GM18502 (cell line): Measurements from ENCODE around the gene C15orf39.
"Not testable (repeated sequence)": the region's sequence is repeated elsewhere in the genome, so short reads cannot be mapped to it uniquely, and the experiment has no call there.

Experiments
- ATAC-seq: cut with Tn5 transposase; IDR thresholded peaks from one replicate; pipeline ENCODE4 v1.9.1; 2021; ENCODE audit warnings: mild to moderate bottlenecking; ENCODE audit not compliant: unreplicated experiment, poor library complexity

The C15orf39 gene

DNA sequence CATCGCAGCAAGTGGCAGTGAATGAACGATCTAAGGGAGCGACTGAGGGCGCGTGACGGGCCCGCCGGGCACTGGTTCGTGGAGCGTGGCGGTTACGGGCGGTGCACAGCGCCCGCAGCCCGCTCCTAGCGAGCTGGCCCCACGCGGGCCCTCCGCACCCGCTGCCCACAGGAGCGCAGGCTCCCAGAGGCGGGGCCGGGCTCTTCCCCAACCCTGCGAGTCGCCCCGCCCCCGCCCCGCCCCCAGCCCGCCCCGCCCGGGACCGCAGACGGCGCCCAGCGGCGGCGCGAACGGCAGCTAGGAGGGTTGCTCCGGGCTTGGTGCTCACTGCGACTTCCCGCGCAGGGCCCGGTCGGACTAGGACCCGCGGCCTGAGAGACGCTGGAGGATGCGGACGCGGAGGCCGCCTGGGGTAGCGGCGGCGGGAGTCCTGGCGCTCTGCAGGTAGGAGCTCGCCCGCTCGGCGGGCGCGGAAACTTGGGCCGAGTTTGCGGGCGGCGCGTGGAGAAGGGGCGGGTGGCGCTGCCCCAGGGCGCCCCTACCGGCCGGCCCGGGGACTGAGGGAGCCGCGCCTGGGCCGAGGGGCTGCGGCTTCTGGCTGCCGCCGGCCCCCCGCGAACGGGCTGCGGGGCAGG is at the start of gene C15orf39:
Gene C15orf39, plus strand, starts transcription at position 267 of the 635 bp plus-strand sequence. CDS start 4,167 bp downstream, outside the sequence.
- ATAC-seq: peak; percentile 46

DNA sequence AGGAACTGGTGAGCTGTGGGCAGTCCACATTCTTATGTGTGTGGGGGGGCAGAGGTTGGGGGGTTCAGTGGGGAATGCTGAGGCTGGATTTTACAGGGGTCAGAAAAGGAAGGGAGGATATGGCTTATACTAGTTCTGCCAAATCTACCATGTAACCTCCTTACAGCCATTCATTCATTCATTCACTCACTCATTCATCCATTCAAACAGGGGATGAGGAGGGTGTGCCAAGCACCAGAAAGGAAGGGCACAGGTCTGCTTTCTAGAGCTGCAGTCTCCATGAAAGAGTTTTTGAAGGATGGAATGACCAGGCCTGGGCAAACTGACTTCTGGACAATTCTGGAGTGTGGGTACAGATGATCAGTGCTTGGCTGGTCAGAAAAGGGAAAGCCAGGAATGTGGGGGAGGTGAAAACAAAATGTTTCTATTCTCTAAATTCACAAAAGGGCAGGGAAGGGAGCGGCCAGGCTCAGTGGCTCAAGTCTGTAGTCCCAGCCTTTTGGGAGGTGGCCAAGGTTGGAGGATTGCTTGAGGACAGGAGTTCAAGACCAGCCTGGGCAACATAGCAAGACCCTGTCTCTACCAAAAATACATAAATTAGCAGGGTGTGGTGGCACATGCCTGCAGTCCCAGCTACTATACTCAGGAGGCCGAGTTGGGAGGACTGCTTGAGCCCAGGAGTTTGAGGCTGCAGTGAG is 49.2 kb upstream of the C15orf39 start:
- no peak for ATAC-seq

- no peak for ATAC-seq
Observed at GRCh38 chr15:75153087-75153486, 48.6 kb upstream of the C15orf39 start.

- ATAC-seq: no peak
Observed at GRCh38 chr15:75153565-75154276, 48.0 kb upstream of the C15orf39 start.

DNA sequence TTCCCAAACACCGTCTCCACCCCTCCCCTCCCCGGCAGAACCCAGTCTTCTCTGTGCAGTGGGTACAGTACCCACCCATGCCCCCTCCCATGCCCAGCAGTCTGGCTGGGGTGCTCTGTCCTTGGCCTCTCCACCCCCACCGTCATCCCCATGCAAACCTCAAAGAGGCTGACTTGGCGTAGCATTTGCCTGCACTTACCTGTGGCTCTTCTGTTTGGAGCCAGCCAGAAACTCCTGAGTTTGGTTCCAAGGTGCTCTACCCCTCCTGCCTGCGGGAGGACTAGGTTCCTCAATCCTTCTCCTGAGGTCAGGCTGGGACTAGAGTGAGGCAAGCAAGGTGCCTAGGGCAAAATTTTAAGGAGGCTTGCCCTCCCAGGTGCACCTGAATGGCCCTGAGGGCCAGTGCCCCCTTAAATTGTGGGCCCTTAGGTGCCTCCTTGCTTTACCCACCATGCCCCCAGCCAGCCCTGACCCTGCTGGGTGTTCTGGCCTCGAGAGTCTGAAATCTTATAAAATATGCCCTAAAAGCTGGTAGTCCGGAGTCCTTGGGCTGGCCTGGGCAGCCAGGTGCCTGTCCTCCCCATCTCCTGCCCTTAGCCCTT is 47.1 kb upstream of the C15orf39 start:
- no peak for ATAC-seq

DNA sequence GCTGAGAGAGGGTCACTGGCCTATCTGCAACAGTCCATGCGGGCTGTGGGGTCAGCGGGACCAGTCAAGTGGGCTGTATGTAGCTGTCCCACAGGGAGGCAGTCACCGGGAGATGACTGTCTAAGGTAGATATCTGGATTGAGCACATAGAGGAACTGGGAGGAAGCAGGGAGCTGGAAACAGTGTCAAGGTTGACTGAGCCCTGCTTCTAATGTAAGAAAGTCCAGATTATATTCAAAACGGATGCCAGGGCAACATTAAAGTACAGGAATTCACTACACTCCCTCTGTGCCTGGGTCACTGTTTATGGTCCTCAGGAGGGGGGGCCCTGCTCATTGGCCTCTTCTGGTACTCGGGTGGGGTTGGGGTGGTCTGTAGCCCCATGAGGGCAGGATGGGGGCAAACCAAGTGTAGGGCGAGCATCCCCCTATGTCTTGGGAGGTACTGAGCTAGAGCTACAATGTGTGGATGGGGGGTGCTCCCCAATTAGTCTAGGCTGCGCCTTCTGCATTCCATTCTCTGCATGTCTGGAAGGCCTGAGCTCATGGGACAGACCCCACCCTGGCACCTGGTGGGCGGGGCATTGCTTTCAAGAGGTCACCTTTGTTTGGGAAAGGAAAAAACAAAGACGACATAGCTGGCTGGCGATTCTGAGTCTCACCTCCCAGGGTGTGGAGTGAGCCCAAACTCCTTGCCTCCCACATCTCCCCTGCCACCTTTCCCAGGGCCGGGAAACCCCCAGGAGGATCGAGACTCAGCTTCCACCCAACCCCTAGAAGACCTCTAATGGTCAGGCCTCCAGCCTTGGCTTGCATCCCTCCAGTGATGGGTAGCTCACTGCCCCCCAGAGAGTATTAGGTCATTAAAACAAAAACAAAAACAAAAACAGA is 45.1 kb upstream of the C15orf39 start:
- no peak for ATAC-seq

- ATAC-seq: no peak
Observed at GRCh38 chr15:75158402-75158801, 43.3 kb upstream of the C15orf39 start.

- ATAC-seq: no peak
Observed at GRCh38 chr15:75159244-75159643, 42.4 kb upstream of the C15orf39 start.

DNA sequence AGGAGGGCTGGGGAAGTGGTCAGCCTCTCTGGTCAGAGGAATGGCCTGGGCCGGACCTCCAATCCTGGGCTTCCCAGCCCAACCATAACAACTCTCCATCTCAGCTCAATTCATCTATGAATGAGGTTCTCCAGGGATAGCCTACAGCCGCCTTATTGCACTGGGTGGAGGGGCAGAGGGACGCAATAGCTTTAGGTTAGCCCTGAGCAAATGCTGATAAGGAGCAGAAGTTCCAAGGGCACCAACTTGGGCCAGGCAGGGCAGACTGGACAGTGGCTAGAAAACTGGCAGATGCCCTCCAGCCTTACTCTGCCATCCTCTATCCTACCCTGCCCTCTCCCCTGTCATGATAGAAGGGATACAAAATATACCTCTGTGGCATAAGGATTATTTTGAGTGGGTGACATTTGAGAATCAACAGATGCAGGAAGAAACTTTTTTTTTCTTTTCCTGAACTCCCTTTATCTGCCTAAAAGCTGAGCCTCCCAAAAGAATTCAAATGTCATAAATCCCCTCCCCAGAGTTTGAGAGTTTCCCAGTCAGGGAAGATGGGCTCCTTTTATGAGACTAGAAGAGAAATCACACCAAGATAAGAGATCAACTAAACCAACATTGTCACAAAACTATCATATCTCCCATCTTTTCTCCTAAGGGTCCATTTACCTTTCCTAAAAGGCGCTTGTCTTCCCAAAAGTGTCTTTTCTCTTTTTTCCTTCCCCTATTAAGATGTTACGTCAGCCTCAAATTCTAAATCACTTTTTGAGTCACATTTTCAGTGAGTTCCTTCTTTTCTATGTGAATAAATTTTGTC is 40.4 kb upstream of the C15orf39 start:
- ATAC-seq: no peak

DNA sequence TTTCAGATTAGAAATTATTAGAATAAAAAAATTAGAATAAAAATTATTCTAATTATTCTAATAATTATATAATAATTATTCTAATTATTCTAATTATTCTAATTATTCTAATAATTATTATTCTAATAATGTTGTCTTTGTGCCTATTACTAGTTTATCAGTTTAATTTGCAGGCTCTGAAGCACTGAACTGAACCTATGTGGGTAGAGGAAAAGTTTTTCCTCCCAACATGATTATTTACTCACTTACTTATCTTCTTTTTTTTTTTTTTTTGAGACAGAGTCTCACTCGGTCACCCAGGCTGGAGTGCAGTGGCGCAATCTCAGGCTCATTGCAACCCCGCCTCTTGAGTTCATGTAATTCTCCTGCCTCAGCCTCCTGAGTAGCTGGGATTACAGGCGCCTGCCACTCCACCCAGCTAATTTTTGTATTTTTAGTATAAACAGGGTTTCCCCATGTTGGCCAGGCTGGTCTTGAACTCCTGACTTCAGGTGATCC is 39.7 kb upstream of the C15orf39 start:
- ATAC-seq: no peak

GRCh38 chr15:75163150-75163564 is 38.5 kb upstream of the C15orf39 start:
- no peak for ATAC-seq

DNA sequence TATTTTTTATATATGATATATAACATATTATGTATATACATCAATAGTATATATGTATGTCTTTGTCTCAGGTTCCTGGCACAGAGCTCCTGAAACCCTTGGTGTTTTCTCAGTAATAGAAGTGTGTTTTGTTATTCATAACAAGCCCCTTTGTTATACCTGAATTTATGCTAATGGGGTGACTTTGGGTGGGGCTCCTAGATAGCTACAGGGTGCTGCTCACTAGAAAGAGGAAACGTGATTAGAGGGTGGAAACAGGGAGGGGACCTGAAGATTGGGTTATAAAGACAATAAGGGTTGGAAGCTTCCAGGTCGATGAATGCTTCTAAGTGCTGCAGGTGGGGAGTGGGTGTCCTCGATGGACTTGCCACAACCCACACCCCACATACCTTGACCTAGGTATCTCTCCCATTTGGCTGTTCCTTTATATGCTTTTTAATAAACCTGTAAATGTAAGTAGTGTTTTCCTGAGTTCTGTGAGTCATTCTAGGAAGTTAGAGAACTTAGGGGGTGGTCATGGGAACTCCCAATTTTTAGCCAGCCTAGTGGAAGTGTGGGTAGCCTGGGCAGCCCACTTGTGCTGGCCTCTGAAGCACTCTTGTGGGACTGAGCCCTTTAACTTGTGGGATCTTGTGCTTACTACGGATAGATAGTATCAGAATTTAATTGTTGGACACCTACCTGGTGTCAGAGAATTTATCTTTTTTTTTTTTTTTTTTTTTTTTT is 36.9 kb upstream of the C15orf39 start:
- no peak for ATAC-seq

- ATAC-seq: not testable (repeated sequence)
Observed at GRCh38 chr15:75166489-75167063, 35.1 kb upstream of the C15orf39 start.

DNA sequence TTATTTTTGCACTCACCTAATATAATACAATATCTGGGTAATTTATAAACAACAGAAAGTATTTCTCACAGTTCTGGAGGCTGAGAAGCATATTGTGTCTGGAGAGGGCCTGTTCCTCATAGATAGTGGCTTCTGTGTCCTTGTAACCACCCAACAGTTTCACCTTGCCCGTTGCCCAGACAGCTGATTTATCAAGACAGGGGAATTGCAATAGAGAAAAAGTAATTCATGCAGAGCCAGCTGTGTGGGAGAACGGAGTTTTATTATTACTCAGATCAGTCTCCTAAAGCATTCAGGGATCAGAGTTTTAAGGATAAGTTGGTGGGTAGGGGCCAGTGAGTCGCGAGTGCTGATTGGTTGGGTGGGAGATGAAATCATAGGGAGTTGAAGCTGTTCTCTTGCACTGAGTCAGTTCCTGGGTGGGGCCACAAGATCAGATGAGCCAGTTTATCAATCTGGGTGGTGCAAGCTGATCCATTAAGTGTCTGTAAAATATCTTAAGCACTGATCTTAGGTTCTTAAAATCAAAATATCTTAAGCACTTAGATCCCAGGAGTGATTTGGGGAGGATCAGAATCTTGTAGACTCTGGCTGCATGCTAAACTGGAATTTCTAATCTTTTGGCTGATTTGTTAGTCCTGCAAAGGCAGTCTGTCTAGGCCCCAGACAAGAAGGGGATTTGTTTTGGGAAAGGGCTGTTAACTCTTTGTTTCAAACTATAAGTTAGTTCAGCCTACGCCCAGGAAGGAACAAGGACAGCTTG is 33.9 kb upstream of the C15orf39 start:
- ATAC-seq: no peak

- ATAC-seq: no peak
Observed at GRCh38 chr15:75168374-75168773, 33.3 kb upstream of the C15orf39 start.

- ATAC-seq: no peak
Observed at GRCh38 chr15:75170203-75170602, 31.5 kb upstream of the C15orf39 start.

- no peak for ATAC-seq
Observed at GRCh38 chr15:75170711-75171341, 30.9 kb upstream of the C15orf39 start.
